HCT116 (cell line): ENCODE data around the gene FTO. TPM values are rescaled to one million over a fixed set of nuclear protein-coding genes. Genes with fewer than 3 reads are reported as not detected.

Experiments
- ATAC-seq: fragments of 200-7000 bp; cut with Tn5 transposase; 2 replicates; pipeline ENCODE4 v1.9.1; 2020; ENCODE audit warnings: mild to moderate bottlenecking, moderate library complexity
- BruUV-seq: library from RNA; stranded (reverse); fragments of 400-500 nt; replicated peaks from 2 replicates; lab custom pipeline; 2021; lab: Mats Ljungman, UMichigan
- CTCF ChIA-PET: fragments of 300-600 bp; sonication (Branson Sonifier 250); formaldehyde crosslinking; loops from one replicate; lab custom pipeline; 2021; ENCODE audit warnings: antibody characterized with exemption; lab: Charles Lee
- POLR2A ChIA-PET: fragments of 300-600, 350-600 bp; sonication (Branson Sonifier 250); formaldehyde crosslinking; loops from one replicate; lab custom pipeline; 2021; ENCODE audit warnings: antibody characterized with exemption; lab: Charles Lee
- RAD21 ChIA-PET, 2 experiments: fragments of 300-600 bp; sonication (Branson Sonifier 250); formaldehyde crosslinking; loops; one replicate each; lab custom pipeline; 2023; ENCODE audit warnings: low total read pairs in 2 of 2; ENCODE audit not compliant: uncharacterized antibody in 2 of 2, unreplicated experiment in 2 of 2, low non-redundant PET in 1 of 2; lab: Charles Lee
- DNase-seq: peaks from one replicate; pipeline ENCODE4 v3.0.0-alpha.2; 2010; ENCODE audit warnings: low read depth, low spot score
- H2AFZ ChIP-seq: fragments of 200-600 bp; shearing (Covaris generic), sonication (generic); 2 replicates; pipeline ENCODE4 v1.6.1; 2017; ENCODE audit warnings: low read depth, mixed run types, mixed read lengths, antibody characterized with exemption, low read length; ENCODE audit not compliant: poor library complexity, severe bottlenecking
- H3K27ac ChIP-seq: 2 replicates; pipeline ENCODE4 v1.5.1; 2012; ENCODE audit warnings: low read depth, low read length
- H3K27me3 ChIP-seq: fragments of 200-600 bp; sonication (generic); 2 replicates; pipeline ENCODE4 v1.6.1; 2016; ENCODE audit warnings: mixed run types, low read length, mixed read lengths; ENCODE audit not compliant: insufficient read depth
- H3K36me3 ChIP-seq, 2 experiments: fragments of 200-500 bp in 1 of 2; fragments of 200-600 bp in 1 of 2; sonication (Bioruptor generic) in 1 of 2; sonication (generic) in 1 of 2; 2 replicates each; pipeline versions ENCODE4 v1.5.1 to v1.6.1; 2014 to 2016; ENCODE audit warnings: low read length in 2 of 2, inconsistent platforms in 1 of 2, mixed read lengths in 1 of 2, mixed run types in 1 of 2; ENCODE audit not compliant: insufficient read depth in 2 of 2, control insufficient read depth in 1 of 2
- H3K4me1 ChIP-seq, 2 experiments: fragments of 200-600 bp in 1 of 2; sonication (generic) in 1 of 2; 2 replicates each; pipeline versions ENCODE4 v1.5.1 to v1.6.1; 2012 to 2017; ENCODE audit warnings: low read length in 2 of 2, inconsistent platforms in 1 of 2, mild to moderate bottlenecking in 1 of 2, mixed read lengths in 1 of 2, mixed run types in 1 of 2, moderate library complexity in 1 of 2; ENCODE audit not compliant: insufficient read depth in 2 of 2, control insufficient read depth in 1 of 2
- H3K4me2 ChIP-seq: fragments of 200-600 bp; sonication (generic); 2 replicates; pipeline ENCODE4 v1.6.1; 2017; ENCODE audit warnings: mixed run types, low read length, mixed read lengths
- H3K4me3 ChIP-seq, 2 experiments: fragments of 200-600 bp in 1 of 2; sonication (generic) in 1 of 2; replicated peaks in 1 of 2; 2 replicates each; pipeline ENCODE4 v1.5.1; 2011 to 2016; ENCODE audit warnings: low read length in 2 of 2, control low read depth in 1 of 2, low read depth in 1 of 2, mild to moderate bottlenecking in 1 of 2, mixed read lengths in 1 of 2, mixed run types in 1 of 2
- H3K79me2 ChIP-seq: fragments of 200-600 bp; sonication (generic); 2 replicates; pipeline ENCODE4 v1.6.1; 2017; ENCODE audit warnings: mild to moderate bottlenecking, mixed run types, low read length, moderate library complexity, mixed read lengths; ENCODE audit not compliant: insufficient read depth
- H3K9ac ChIP-seq: fragments of 200-600 bp; sonication (generic); 2 replicates; pipeline ENCODE4 v1.6.1; 2016; ENCODE audit warnings: low read length, mixed read lengths
- H3K9me2 ChIP-seq: fragments of 200-600 bp; sonication (generic), shearing (Covaris generic); 2 replicates; pipeline ENCODE4 v1.6.1; 2017; ENCODE audit warnings: mixed run types, mild to moderate bottlenecking, moderate library complexity; ENCODE audit not compliant: insufficient read depth
- H3K9me3 ChIP-seq, 2 experiments: fragments of 200-500 bp in 1 of 2; fragments of 200-600 bp in 1 of 2; sonication (Bioruptor generic) in 1 of 2; sonication (generic) in 1 of 2; 2 replicates each; pipeline ENCODE4 v1.6.1; 2014 to 2017; ENCODE audit warnings: low read length in 2 of 2, mixed read lengths in 2 of 2, inconsistent platforms in 1 of 2, low read depth in 1 of 2, mild to moderate bottlenecking in 1 of 2, mixed run types in 1 of 2, moderate library complexity in 1 of 2; ENCODE audit not compliant: control insufficient read depth in 1 of 2, insufficient read depth in 1 of 2
- H4K20me1 ChIP-seq: fragments of 200-600 bp; sonication (generic), shearing (Covaris generic); 2 replicates; pipeline ENCODE4 v1.6.1; 2017; ENCODE audit warnings: mixed run types, mild to moderate bottlenecking, moderate library complexity; ENCODE audit not compliant: insufficient read depth
- ATF3 ChIP-seq: IDR thresholded peaks from 2 replicates; pipeline ENCODE4 v1.6.1; 2012
- CBX3 ChIP-seq: IDR thresholded peaks from 2 replicates; pipeline ENCODE4 v1.6.1; 2012; ENCODE audit warnings: low read depth
- CEBPB ChIP-seq: IDR thresholded peaks from 2 replicates; pipeline ENCODE4 v1.6.1; 2012; ENCODE audit warnings: low read depth
- CTCF ChIP-seq, 3 experiments: fragments of 200-600 bp in 1 of 3; sonication (generic) in 1 of 3; IDR thresholded peaks in 2 of 3; conservative IDR thresholded peaks in 1 of 3; 2 replicates each; pipeline ENCODE4 v1.5.1; 2012 to 2017; ENCODE audit warnings: low read depth in 2 of 3, low read length in 2 of 3, antibody characterized with exemption in 1 of 3, borderline replicate concordance in 1 of 3, control low read depth in 1 of 3, mild to moderate bottlenecking in 1 of 3, mixed read lengths in 1 of 3, mixed run types in 1 of 3, moderate library complexity in 1 of 3; ENCODE audit not compliant: insufficient read depth in 1 of 3
- EGR1 ChIP-seq: IDR thresholded peaks from 2 replicates; pipeline ENCODE4 v1.6.1; 2012; ENCODE audit warnings: low read depth
- ELF1 ChIP-seq: IDR thresholded peaks from 2 replicates; pipeline ENCODE4 v1.6.1; 2012; ENCODE audit warnings: low read depth, borderline replicate concordance
- EZH2 ChIP-seq: fragments of 200-600 bp; sonication (generic); IDR thresholded peaks from 2 replicates; pipeline ENCODE4 v1.6.1; 2017; ENCODE audit warnings: antibody characterized with exemption, mixed run types
- EZH2phosphoT487 ChIP-seq: fragments of 200-600 bp; IDR thresholded peaks from 2 replicates; pipeline ENCODE4 v1.6.1; 2018; ENCODE audit warnings: antibody characterized with exemption, borderline replicate concordance
- FOSL1 ChIP-seq: IDR thresholded peaks from 2 replicates; pipeline ENCODE4 v1.6.1; 2012; ENCODE audit warnings: low read depth
- JUND ChIP-seq: IDR thresholded peaks from 2 replicates; pipeline ENCODE4 v1.6.1; 2012
- MAX ChIP-seq: IDR thresholded peaks from 2 replicates; pipeline ENCODE4 v1.6.1; 2012
- POLR2AphosphoS5 ChIP-seq: IDR thresholded peaks from 2 replicates; pipeline ENCODE4 v1.6.1; 2011; ENCODE audit warnings: mild to moderate bottlenecking, low read depth, low read length, moderate library complexity
- RAD21 ChIP-seq: IDR thresholded peaks from 2 replicates; pipeline ENCODE4 v1.6.1; 2012; ENCODE audit warnings: low read depth, mild to moderate bottlenecking
- REST ChIP-seq: IDR thresholded peaks from 2 replicates; pipeline ENCODE4 v1.6.1; 2012; ENCODE audit warnings: low read depth
- SIN3A ChIP-seq: IDR thresholded peaks from 2 replicates; pipeline ENCODE4 v1.6.1; 2012; ENCODE audit warnings: low read depth
- SP1 ChIP-seq: IDR thresholded peaks from 2 replicates; pipeline ENCODE4 v1.6.1; 2012; ENCODE audit warnings: low read depth
- YY1 ChIP-seq: IDR thresholded peaks from 2 replicates; pipeline ENCODE4 v1.6.1; 2011; ENCODE audit warnings: low read length, low read depth, moderate library complexity, mild to moderate bottlenecking; ENCODE audit not compliant: insufficient replicate concordance; ENCODE audit errors: extremely low read depth
- ZBTB33 ChIP-seq: IDR thresholded peaks from 2 replicates; pipeline ENCODE4 v1.6.1; 2011; ENCODE audit warnings: mild to moderate bottlenecking, low read length, moderate library complexity; ENCODE audit not compliant: insufficient replicate concordance; ENCODE audit errors: extremely low read depth
- ZFX ChIP-seq: fragments of 450-650 bp; IDR thresholded peaks from 2 replicates; pipeline ENCODE4 v1.6.1; 2017
- ZNF274 ChIP-seq: fragments of 200-500 bp; sonication (Bioruptor generic); IDR thresholded peaks from 2 replicates; pipeline ENCODE4 v1.6.1; 2014; ENCODE audit warnings: mild to moderate bottlenecking, low read depth, low read length, inconsistent platforms
- intact Hi-C: fragments of 100-400 bp; cut with micrococcal nuclease; formaldehyde crosslinking; loops from 2 replicates; pipeline ENCODE4 v1.10.0; 2022
- total RNA-seq: library from RNA; stranded (reverse); gene quantifications from one replicate; pipeline ENCODE4 v1.2.1, GENCODE V29; 2021; ENCODE audit not compliant: unreplicated experiment

Gene FTO
- total RNA-seq, 1 experiment from 2014 or later, result 55.2 TPM

- BruUV-seq, result no TSS peak
- RAD21 ChIA-PET, result no interaction called here
- DNase-seq (no peak), ATAC-seq (no peak)
- H3K4me1 ChIP-seq, result no peaks in the 10 kb centered on the region
- H3K9me3 ChIP-seq, result no peaks in the 10 kb centered on the region
- H3K9me2 ChIP-seq, result no peaks in the 10 kb centered on the region
- POLR2A ChIA-PET, result no interaction called here
- H3K27me3 ChIP-seq, result peaks cover 31% of the 10 kb centered on the region
- H3K9ac ChIP-seq, result no peak overlapping the region
- CTCF ChIA-PET, result no interaction called here
- H3K36me3 ChIP-seq, result no peaks in the 10 kb centered on the region
- no peaks in the 10 kb centered on the region for H3K79me2 ChIP-seq
- TF ChIP-seq FOSL1 (no peak), RAD21 (no peak), MAX (no peak), CBX3 (no peak), ZFX (no peak), EZH2phosphoT487 (no peak), CTCF (IDR thresholded peaks at IDR 0.05 in 2 of 3, conservative IDR thresholded peaks at IDR 0.05 in 1 of 3; ENCODE audit: borderline replicate concordance in 1 of 3, insufficient read depth in 1 of 3, low read depth in 2 of 3, low read length in 2 of 3) (no peak), EGR1 (no peak), REST (no peak), POLR2AphosphoS5 (no peak), YY1 (no peak), JUND (no peak), ZBTB33 (no peak), ATF3 (no peak), SP1 (no peak), ZNF274 (no peak), SIN3A (no peak), EZH2 (no peak), ELF1 (no peak), CEBPB (no peak)
- no peaks in the 10 kb centered on the region for H4K20me1 ChIP-seq
- no peak overlapping the region for H2AFZ ChIP-seq
- H3K4me2 ChIP-seq, result no peak overlapping the region
- intact Hi-C loops, result no loop called here
- H3K27ac ChIP-seq, result no peak overlapping the region
- no peak overlapping the region for H3K4me3 ChIP-seq
Measured at GRCh38 chr16:54128629-54129234, 424.8 kb downstream of the FTO start.
